PC-9 (cell line): ENCODE results near the gene IFNAR1. TPM values are rescaled to one million over a fixed set of nuclear protein-coding genes. Genes with fewer than 3 reads are reported as not detected.
"Not testable (repeated sequence)": the region's sequence is repeated elsewhere in the genome, so short reads cannot be mapped to it uniquely, and the experiment has no call there.

Experiments
- BruUV-seq: library from RNA; stranded (reverse); fragments of 400-500 nt; replicated peaks from 2 replicates; lab custom pipeline; 2021; lab: Mats Ljungman, UMichigan
- CTCF ChIA-PET: fragments of 300-600 bp; sonication (Branson Sonifier 250); formaldehyde crosslinking; loops from one replicate; lab custom pipeline; 2022; ENCODE audit warnings: antibody characterized with exemption; lab: Charles Lee
- POLR2A ChIA-PET: fragments of 300-600 bp; sonication (Branson Sonifier 250); formaldehyde crosslinking; loops from one replicate; lab custom pipeline; 2022; ENCODE audit warnings: antibody characterized with exemption; ENCODE audit not compliant: unreplicated experiment; lab: Charles Lee
- DNase-seq, 2 experiments: peaks; one replicate each; pipeline versions ENCODE4 v3.0.0 to v3.0.0-alpha.2; 2015 to 2022; ENCODE audit warnings: mixed read lengths in 1 of 2
- H2AFZ ChIP-seq: fragments of 200-600 bp; sonication (generic); 2 replicates; pipeline ENCODE4 v1.8.1; 2017; ENCODE audit warnings: antibody characterized with exemption
- H3F3A ChIP-seq: fragments of 200-600 bp; sonication (generic); 2 replicates; pipeline ENCODE4 v1.8.1; 2017; ENCODE audit warnings: antibody characterized with exemption, mild to moderate bottlenecking, low read depth; ENCODE audit not compliant: insufficient read depth
- H3K27ac ChIP-seq: fragments of 200-600 bp; sonication (generic); 2 replicates; pipeline ENCODE4 v1.6.1; 2016; ENCODE audit warnings: mixed run types
- H3K27me3 ChIP-seq: fragments of 200-600 bp; sonication (generic); 2 replicates; pipeline ENCODE4 v1.6.1; 2016; ENCODE audit warnings: low read depth, mixed run types; ENCODE audit not compliant: insufficient read depth
- H3K36me3 ChIP-seq: fragments of 200-600 bp; sonication (generic); 2 replicates; pipeline ENCODE4 v1.6.1; 2016; ENCODE audit warnings: low read depth, mixed run types
- H3K4me1 ChIP-seq: fragments of 200-600 bp; sonication (generic); replicated peaks from 2 replicates; pipeline ENCODE4 v1.6.1; 2016; ENCODE audit warnings: mixed run types; ENCODE audit not compliant: insufficient read depth
- H3K4me2 ChIP-seq: fragments of 200-600 bp; sonication (generic); 2 replicates; pipeline ENCODE4 v1.6.1; 2017; ENCODE audit warnings: mixed run types
- H3K4me3 ChIP-seq: fragments of 200-600 bp; sonication (generic); 2 replicates; pipeline ENCODE4 v1.6.1; 2016; ENCODE audit warnings: mixed run types
- H3K79me2 ChIP-seq: fragments of 200-600 bp; sonication (generic); 2 replicates; pipeline ENCODE4 v1.6.1; 2017; ENCODE audit warnings: low read depth, mixed run types
- H3K9me2 ChIP-seq: fragments of 200-600 bp; sonication (generic); 2 replicates; pipeline ENCODE4 v1.8.1; 2017; ENCODE audit warnings: mild to moderate bottlenecking; ENCODE audit not compliant: insufficient read depth
- H3K9me3 ChIP-seq: fragments of 200-600 bp; sonication (generic); 2 replicates; pipeline ENCODE4 v1.8.1; 2016; ENCODE audit warnings: low read depth; ENCODE audit not compliant: insufficient read depth
- H4K20me1 ChIP-seq: fragments of 200-600 bp; sonication (generic); 2 replicates; pipeline ENCODE4 v1.8.1; 2017; ENCODE audit not compliant: insufficient read depth
- EZH2 ChIP-seq: fragments of 200-600 bp; sonication (generic); IDR thresholded peaks from 2 replicates; pipeline ENCODE4 v1.8.0; 2017; ENCODE audit warnings: antibody characterized with exemption, low read depth
- intact Hi-C: fragments of 100-400 bp; cut with micrococcal nuclease; formaldehyde crosslinking; loops from one replicate; pipeline ENCODE4 v1.10.0; 2022; ENCODE audit not compliant: unreplicated experiment
- total RNA-seq: library from RNA; stranded (reverse); gene quantifications from 2 replicates; pipeline ENCODE4 v1.2.3, GENCODE V29; 2021
- TF ChIP-seq, protein P1 (sequence below): fragments of 200-600 bp; sonication (generic); conservative IDR thresholded peaks from 2 replicates; pipeline ENCODE4 v1.6.1; 2017; ENCODE audit warnings: mixed run types, antibody characterized with exemption, mild to moderate bottlenecking, moderate library complexity

Gene IFNAR1
- total RNA-seq, 1 experiment from 2014 or later: 25.5 TPM

DNA sequence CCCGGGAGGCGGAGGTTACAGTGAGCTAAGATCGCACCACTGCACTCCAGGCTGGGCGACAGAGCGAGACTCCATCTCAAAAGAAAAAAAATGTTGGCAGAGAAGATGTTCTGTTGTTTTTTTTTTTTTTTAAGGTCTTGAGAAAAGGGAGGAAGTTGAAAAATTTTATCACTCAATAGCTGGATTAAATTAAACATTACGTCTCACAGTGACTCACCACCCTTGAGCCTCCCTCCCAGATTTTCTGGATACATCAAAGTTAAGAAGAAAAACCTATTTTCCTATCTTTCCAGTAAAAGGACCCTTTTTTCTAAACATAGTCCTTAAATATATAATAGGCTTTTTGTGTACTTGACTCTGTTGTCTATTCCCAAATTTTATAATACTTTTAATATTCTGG is 35.5 kb downstream of the IFNAR1 start:
- POLR2A ChIA-PET: no interaction called here
- H4K20me1 ChIP-seq: no peaks in the 10 kb centered on the region
- no peak overlapping the region for H3K27ac ChIP-seq
- H3K4me3 ChIP-seq: no peak overlapping the region
- H3K27me3 ChIP-seq: no peaks in the 10 kb centered on the region
- intact Hi-C loops: loop anchor here (2.0 kb wide), 1 partner anchor 85 kb away; no protein-coding TSS in a partner anchor
- DNase-seq: no peak
- no peak overlapping the region for H3K4me2 ChIP-seq
- peaks cover 12% of the 10 kb centered on the region; the same call in 1 of the 2 replicates for H3F3A ChIP-seq
- H3K36me3 ChIP-seq: no peaks in the 10 kb centered on the region
- no peak overlapping the region for H2AFZ ChIP-seq
- no peaks in the 10 kb centered on the region for H3K79me2 ChIP-seq
- BruUV-seq: no TSS peak
- H3K4me1 ChIP-seq: 0 out of 2 replicates have a peak, but pooled peaks cover 6% of the 10 kb centered on the region
- CTCF ChIA-PET: interaction anchor here (0.6 kb wide), 1 partner anchor 88 kb away, joined by 5 read pairs; no protein-coding TSS in a partner anchor
- no peaks in the 10 kb centered on the region for H3K9me2 ChIP-seq
- TF ChIP-seq EZH2: no peak
- TF ChIP-seq, protein P1, sequence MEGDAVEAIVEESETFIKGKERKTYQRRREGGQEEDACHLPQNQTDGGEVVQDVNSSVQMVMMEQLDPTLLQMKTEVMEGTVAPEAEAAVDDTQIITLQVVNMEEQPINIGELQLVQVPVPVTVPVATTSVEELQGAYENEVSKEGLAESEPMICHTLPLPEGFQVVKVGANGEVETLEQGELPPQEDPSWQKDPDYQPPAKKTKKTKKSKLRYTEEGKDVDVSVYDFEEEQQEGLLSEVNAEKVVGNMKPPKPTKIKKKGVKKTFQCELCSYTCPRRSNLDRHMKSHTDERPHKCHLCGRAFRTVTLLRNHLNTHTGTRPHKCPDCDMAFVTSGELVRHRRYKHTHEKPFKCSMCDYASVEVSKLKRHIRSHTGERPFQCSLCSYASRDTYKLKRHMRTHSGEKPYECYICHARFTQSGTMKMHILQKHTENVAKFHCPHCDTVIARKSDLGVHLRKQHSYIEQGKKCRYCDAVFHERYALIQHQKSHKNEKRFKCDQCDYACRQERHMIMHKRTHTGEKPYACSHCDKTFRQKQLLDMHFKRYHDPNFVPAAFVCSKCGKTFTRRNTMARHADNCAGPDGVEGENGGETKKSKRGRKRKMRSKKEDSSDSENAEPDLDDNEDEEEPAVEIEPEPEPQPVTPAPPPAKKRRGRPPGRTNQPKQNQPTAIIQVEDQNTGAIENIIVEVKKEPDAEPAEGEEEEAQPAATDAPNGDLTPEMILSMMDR: no peak
- H3K9me3 ChIP-seq: no peaks in the 10 kb centered on the region

DNA sequence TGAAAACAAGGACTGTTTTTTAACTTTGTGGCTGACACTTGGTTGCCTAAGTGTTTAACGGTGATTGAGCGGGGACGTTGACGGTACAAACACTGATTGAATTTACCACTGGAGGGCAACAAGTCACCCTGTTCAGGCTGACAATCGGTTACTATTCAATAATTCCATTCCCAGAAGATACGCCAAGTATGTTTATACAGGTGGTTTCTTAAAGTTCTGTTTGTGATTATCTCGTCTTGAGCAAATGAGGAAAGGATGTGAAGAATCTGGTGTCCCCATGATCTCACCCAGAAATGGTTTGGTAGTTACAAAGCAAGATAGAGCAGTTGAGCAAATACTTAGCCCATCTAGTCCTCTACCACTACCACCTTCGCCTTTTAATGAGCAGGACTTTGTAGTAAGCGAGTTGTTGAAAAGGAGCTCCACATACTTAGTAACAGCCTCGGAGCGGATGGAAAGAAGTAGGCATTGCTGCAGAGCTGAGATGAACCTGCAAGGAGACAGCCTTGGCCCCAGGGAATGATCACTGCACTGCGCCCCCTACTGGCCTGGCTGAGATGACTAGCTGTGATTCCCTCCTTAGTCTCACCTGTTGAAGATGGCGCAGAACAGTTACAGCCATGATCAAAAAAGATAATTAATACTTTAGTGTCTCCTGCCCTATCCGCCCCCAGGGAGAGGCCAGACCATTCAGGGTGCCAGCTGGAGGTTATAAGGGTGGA is 36.3 kb downstream of the IFNAR1 start:
- no peaks in the 10 kb centered on the region for H3K9me2 ChIP-seq
- H3F3A ChIP-seq: peaks cover 12% of the 10 kb centered on the region; the same call in 1 of the 2 replicates
- H3K4me3 ChIP-seq: no peak overlapping the region
- peak in 1 of 2 experiments; percentile 66 for DNase-seq
- H3K4me2 ChIP-seq: peak overlapping the region; percentile 36; the same call in 1 of the 2 replicates
- ChIA-PET POLR2A (interaction anchor here (0.5 to 0.6 kb wide), 2 partner anchors 26 to 37 kb away, joined by 6 to 11 read pairs; partner anchors contain the start of gene IFNAR1), CTCF (interaction anchor here (0.6 to 1.4 kb wide), 12 partner anchors 9 to 437 kb away, joined by 3 to 11 read pairs (median 4); no protein-coding TSS in a partner anchor)
- no peak overlapping the region for H2AFZ ChIP-seq
- H3K9me3 ChIP-seq: no peaks in the 10 kb centered on the region
- TF ChIP-seq, protein P1: peak; percentile 73
- TF ChIP-seq EZH2: no peak
- no TSS peak for BruUV-seq
- no peaks in the 10 kb centered on the region for H4K20me1 ChIP-seq
- no peak overlapping the region for H3K27ac ChIP-seq
- 0 out of 2 replicates have a peak, but pooled peaks cover 6% of the 10 kb centered on the region for H3K4me1 ChIP-seq
- H3K36me3 ChIP-seq: no peaks in the 10 kb centered on the region
- intact Hi-C loops: loop anchor here (1.0 to 2.0 kb wide), 3 partner anchors 43 to 161 kb away; no protein-coding TSS in a partner anchor
- H3K79me2 ChIP-seq: no peaks in the 10 kb centered on the region
- no peaks in the 10 kb centered on the region for H3K27me3 ChIP-seq

DNA sequence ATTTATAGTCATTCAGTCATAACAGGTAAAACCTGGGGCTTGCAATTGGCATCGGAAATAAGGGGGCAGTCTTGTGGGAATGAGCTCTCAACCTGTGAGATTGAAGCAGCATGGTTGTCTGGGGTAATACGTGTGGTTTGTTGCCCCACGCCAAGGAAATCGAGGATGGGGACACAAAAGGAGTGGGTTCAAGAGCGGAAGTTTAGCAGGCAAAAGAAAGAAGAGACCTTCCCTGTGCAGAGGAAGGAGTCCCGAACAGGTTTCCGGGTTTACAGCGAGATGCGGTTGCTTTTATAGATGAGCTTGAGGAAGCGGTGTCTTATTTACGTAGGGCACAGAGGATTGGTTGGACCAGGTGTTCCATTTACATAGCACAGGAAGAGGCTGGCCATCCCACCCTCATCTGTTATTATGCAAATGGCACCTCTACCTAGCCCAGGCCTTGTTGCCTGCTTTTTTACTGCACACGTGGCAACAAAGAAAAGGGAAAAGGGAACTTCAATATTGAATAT is 37.3 kb downstream of the IFNAR1 start:
- no peaks in the 10 kb centered on the region for H3K27me3 ChIP-seq
- TF ChIP-seq, protein P1: no peak
- no peak for TF ChIP-seq EZH2
- no peak overlapping the region for H3K27ac ChIP-seq
- no TSS peak for BruUV-seq
- H3K4me3 ChIP-seq: no peak overlapping the region
- peak overlapping the region; percentile 36; the same call in 1 of the 2 replicates for H3K4me2 ChIP-seq
- no peak overlapping the region for H2AFZ ChIP-seq
- POLR2A ChIA-PET: no interaction called here
- no peaks in the 10 kb centered on the region for H4K20me1 ChIP-seq
- CTCF ChIA-PET: interaction anchor here (0.6 to 1.4 kb wide), 6 partner anchors 8 to 422 kb away, joined by 3 to 11 read pairs (median 4); no protein-coding TSS in a partner anchor
- intact Hi-C loops: no loop called here
- H3K79me2 ChIP-seq: no peaks in the 10 kb centered on the region
- H3F3A ChIP-seq: peaks cover 12% of the 10 kb centered on the region; the same call in 1 of the 2 replicates
- no peaks in the 10 kb centered on the region for H3K36me3 ChIP-seq
- peaks cover 4% of the 10 kb centered on the region; the same call in 1 of the 2 replicates for H3K9me3 ChIP-seq
- no peak for DNase-seq
- H3K9me2 ChIP-seq: no peaks in the 10 kb centered on the region
- H3K4me1 ChIP-seq: 0 out of 2 replicates have a peak, but pooled peaks cover 6% of the 10 kb centered on the region

DNA sequence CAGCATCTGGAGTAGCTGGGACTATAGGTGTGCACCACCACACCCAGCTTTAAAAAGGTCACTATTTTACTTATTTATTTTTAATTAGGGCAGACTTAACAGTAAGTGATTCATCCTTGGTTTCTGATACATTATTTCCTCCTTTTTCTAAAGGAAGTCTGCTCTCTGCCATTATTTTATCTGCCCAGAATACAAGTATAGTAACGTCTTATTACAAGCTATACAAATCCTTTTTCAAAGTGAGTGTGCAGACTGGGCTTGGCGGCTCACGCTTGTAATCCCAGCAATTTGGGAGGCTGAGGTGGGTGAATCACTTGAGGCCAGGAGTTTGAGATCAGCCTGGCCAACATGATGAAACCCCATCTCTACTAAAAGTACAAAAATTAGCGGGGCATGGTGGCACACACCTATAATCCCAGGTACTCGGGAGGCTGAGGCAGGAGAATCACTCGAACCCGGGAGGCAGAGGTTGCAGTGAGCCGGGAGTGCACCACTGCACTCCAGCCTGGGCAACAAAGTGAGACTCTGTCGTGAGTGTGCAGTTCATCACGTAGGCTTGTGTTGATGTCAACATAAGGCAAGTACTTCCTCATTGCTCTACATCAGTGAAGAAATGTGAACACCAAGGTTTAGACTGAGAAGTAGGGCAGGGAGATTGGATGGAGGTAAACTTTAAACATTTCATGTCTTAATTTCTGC is 39.3 kb downstream of the IFNAR1 start:
- H3K27ac ChIP-seq, H3K4me3 ChIP-seq, H3K4me2 ChIP-seq, BruUV-seq, H3K9me2 ChIP-seq, H3K36me3 ChIP-seq, H3K27me3 ChIP-seq, H3K9me3 ChIP-seq, H3K4me1 ChIP-seq, H3K79me2 ChIP-seq, POLR2A ChIA-PET, intact Hi-C loops, H4K20me1 ChIP-seq, H2AFZ ChIP-seq, CTCF ChIA-PET, DNase-seq: not testable (repeated sequence)
- peaks cover 12% of the 10 kb centered on the region; the same call in 1 of the 2 replicates for H3F3A ChIP-seq
